NCI-H82 treated with DMSO at 0.1 percent for 48 hours (cell line): Measurements from ENCODE around the gene PLEKHA5.
"Not testable (repeated sequence)": the region's sequence is repeated elsewhere in the genome, so short reads cannot be mapped to it uniquely, and the experiment has no call there.

Source experiments
- DNase-seq: peaks from one replicate; lab custom pipeline; 2025; ENCODE audit not compliant: unreplicated experiment; lab: John Stamatoyannopoulos, UW

PLEKHA5 gene

GRCh38 chr12:19398376-19399363 is 269.1 kb downstream of the PLEKHA5 start:
- no peak for DNase-seq

- not testable (repeated sequence) for DNase-seq
Measured at GRCh38 chr12:19400649-19401285, 271.2 kb downstream of the PLEKHA5 start.

GRCh38 chr12:19402211-19402610 is 272.7 kb downstream of the PLEKHA5 start:
- no peak for DNase-seq

GRCh38 chr12:19402743-19403431 is 273.4 kb downstream of the PLEKHA5 start:
- peak; percentile 35 for DNase-seq

- no peak for DNase-seq
Measured at GRCh38 chr12:19404242-19404880, 274.8 kb downstream of the PLEKHA5 start.

DNA sequence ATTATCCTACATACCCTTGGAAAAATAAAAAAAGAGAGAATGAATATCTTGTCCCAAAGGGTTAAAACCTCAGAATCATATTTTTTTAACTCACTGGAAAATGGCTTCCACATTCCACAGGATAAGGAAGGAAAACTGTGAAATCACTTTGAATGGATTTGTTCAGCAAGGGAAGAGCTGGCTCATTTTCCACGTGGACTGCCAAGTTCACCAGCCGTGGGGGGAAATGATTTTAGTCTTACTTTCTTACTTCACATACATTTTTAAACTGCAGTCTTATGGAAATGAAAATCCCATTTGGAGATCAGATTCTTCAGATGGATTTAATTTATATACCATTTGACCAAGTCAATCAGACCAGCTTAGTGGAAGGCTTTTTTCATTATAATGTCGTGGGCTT is 279.8 kb downstream of the PLEKHA5 start:
- no peak for DNase-seq

- no peak for DNase-seq
Measured at GRCh38 chr12:19410211-19410610, 280.7 kb downstream of the PLEKHA5 start.

DNA sequence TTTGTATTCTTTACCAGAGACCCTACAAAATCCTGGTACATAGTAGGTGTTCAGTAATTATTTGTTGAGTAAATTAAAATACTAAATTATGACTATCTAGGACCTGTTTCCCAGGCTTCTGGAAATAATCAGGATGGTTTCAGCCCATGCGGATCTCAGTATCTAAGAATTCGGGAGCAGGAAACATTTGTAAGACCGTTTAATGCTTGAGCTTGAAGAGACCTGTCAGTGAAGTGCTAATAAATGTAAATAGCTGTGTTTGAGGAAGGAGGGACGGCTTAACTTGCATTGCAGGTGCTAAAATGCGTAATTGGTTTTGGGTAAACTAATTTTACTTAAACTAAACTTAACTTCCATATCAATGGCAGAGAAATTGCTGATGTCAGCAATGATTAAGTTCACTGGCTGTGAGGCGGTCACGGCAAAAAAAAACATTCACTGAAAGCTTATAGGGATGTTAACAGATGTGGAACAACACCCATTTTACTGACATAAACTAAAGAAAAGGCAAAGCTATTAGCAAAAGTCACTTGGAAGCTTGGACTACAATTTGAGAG is 281.2 kb downstream of the PLEKHA5 start:
- no peak for DNase-seq

DNA sequence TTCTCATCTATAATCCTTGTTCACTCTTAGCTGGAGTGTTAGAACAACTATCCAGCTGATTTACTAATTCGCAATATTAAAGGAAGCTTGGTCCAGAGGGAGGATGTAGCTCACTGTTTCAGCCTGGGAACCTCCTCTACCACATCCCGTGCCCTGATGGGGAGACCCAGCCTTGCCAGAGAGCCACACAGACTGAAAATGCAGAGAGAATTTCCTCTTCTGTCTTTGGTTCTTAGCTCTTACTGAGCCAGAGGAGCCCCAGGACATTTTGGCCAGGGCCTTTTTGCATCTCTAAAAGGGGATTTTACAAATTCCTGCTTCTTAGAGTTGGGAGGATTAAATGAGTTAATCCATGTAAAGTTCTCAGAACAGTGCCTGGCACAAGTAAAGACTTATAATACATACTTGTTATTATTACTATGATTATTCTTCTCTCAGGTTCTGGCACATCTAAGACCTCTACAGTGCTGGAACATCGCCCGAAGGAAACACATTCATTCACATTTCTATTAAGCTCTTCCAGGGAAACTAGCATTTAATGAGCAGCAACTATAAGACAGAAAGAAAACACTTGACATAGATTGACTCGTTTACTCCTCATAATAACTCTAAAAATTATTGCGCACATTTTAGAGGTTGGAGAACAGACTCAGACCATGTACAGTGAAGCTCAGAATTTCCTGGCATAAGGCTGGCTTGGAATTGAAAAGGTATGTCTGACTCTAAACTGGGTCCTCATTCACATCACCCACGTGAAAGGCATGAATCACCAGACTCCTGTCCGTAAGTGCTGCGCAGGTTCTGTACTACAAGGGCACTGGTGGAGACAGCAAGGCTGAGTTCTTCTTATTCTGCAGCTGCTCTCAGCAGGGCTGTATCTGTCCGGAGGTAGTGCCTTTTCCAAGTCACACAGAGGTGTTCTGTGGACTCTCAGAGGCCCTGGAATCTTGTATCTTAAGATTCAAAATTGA is 282.0 kb downstream of the PLEKHA5 start:
- DNase-seq = no peak

DNA sequence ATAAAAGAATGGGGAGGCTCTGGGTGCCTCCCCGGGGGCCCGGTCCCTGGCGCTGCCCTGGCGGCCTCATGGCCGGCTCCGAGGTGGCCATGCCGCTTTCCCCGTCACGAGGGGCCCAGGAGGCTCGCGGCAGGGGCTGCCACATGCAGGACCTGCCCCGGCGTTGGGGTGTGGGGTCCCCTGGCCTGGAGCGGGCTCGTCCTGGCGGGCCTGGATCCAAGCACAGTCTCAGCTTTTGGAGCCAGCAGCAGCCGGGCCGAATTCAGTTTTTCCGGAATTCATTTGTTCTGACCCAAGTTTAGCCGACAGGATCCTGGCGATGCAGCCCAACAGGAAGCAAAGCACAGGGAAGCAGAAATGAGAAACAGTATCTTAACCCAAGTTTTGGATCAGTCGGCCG is 283.3 kb downstream of the PLEKHA5 start:
- no peak for DNase-seq

- DNase-seq = not testable (repeated sequence)
Measured at GRCh38 chr12:19413582-19413981, 284.0 kb downstream of the PLEKHA5 start.

DNA sequence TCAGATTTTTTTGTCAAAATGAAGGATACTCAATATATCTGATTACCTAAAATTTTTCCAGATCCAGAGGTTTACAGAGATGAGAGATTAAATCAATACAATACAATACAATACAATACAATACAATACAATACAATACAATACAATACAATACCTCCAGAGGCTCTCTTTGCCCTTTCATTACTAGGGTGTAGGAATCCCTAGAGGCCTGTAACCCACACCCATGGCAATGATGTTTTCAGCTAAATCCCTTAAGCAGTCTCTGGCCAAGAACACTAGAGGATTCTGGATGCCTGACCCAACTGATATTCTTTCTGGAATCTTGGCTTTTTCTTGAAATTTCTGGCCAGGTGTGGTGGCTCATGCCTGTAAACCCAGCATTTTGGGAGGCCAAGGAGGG is 286.0 kb downstream of the PLEKHA5 start:
- DNase-seq = no peak

- DNase-seq = no peak
Measured at GRCh38 chr12:19419086-19419485, 289.6 kb downstream of the PLEKHA5 start.

GRCh38 chr12:19421503-19422282 is 292.2 kb downstream of the PLEKHA5 start:
- no peak for DNase-seq

- DNase-seq = no peak
Measured at GRCh38 chr12:19423166-19423930, 293.8 kb downstream of the PLEKHA5 start.
